ENCODE results near the gene THY1. TPM values are rescaled to one million over a fixed set of nuclear protein-coding genes. Genes with fewer than 3 reads are reported as not detected.

Gene THY1
- total RNA-seq, 2 experiments from 2014 or later, result not detected

DNA sequence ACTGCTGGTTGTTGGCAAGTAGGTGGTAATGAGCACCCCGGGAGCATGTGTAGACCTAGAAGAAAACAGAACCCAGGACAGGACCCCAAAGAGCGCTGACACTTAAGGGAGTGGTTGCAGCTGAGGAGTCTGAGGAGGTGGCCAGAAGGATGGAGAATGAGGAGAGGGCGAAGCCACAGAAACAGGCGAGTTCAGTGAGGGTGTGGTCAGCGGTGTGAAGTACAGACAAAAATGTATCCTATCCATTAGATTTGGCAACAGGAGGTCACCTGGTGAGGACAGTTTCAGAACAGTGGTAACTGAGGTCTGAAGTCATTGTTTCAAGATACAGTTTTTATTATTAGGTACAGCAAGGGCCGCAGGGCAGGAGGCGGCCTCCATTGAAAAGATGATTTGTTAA lies 8.6 kb upstream of the THY1 start:
- Mint-ChIP-seq H3K36me3 (ENCODE audit: low read depth) (no peaks in the 10 kb centered on the region), H3K4me1 (ENCODE audit: low read depth) (no peaks in the 10 kb centered on the region), H3K4me3 (no peak overlapping the region), H3K27ac (no peak overlapping the region), H3K9me3 (no peaks in the 10 kb centered on the region), H3K27me3 (peaks cover 48% of the 10 kb centered on the region)
- Histone ChIP-seq H3K4me1 (ENCODE audit: insufficient read depth, low read length) (no peaks in the 10 kb centered on the region), H3K36me3 (ENCODE audit: insufficient read depth, low read length) (no peaks in the 10 kb centered on the region), H3K4me3 (ENCODE audit: low read length) (no peak overlapping the region), H3K27ac (ENCODE audit: low read depth in 1 of 2, low read length in 2 of 2) (no peak overlapping the region), H3K9me3 (ENCODE audit: control insufficient read depth in 1 of 2, insufficient read depth in 1 of 2, low read length in 2 of 2) (no peaks in the 10 kb centered on the region), H3K27me3 (ENCODE audit: control insufficient read depth in 1 of 2, insufficient read depth in 2 of 2, low read length in 2 of 2) (peaks cover 2 to 4% of the 10 kb centered on the region in 2 experiments)
- ATAC-seq (ENCODE audit: poor library complexity) (no peak), DNase-seq (no peak)
- intact Hi-C loops (cut with DNase I, micrococcal nuclease), result no loop called here
- ChIA-PET POLR2A (no interaction called here), CTCF (no interaction called here)
- TF ChIP-seq CTCF (IDR thresholded peaks at IDR 0.05), result no peak

- Mint-ChIP-seq H3K36me3 (ENCODE audit: low read depth) (no peaks in the 10 kb centered on the region), H3K4me1 (ENCODE audit: low read depth) (peaks cover 10% of the 10 kb centered on the region), H3K27me3 (peaks cover 81% of the 10 kb centered on the region), H3K27ac (no peak overlapping the region), H3K4me3 (no peak overlapping the region), H3K9me3 (no peaks in the 10 kb centered on the region)
- TF ChIP-seq CTCF (IDR thresholded peaks at IDR 0.05), result no peak
- Histone ChIP-seq H3K27ac (ENCODE audit: low read depth in 1 of 2, low read length in 2 of 2) (no peak overlapping the region), H3K9me3 (ENCODE audit: control insufficient read depth in 1 of 2, insufficient read depth in 1 of 2, low read length in 2 of 2) (no peaks in the 10 kb centered on the region), H3K4me1 (ENCODE audit: insufficient read depth, low read length) (peaks cover 12% of the 10 kb centered on the region), H3K36me3 (ENCODE audit: insufficient read depth, low read length) (no peaks in the 10 kb centered on the region), H3K27me3 (ENCODE audit: control insufficient read depth in 1 of 2, insufficient read depth in 2 of 2, low read length in 2 of 2) (peaks cover 24 to 35% of the 10 kb centered on the region in 2 experiments), H3K4me3 (ENCODE audit: low read length) (no peak overlapping the region)
- ChIA-PET POLR2A (no interaction called here), CTCF (no interaction called here)
- ATAC-seq (ENCODE audit: poor library complexity) (no peak), DNase-seq (no peak)
- intact Hi-C loops (cut with DNase I, micrococcal nuclease), result no loop called here
Observed at GRCh38 chr11:119427279-119427678, 4.3 kb upstream of the THY1 start.

GRCh38 chr11:119426142-119426541 lies 3.2 kb upstream of the THY1 start:
- Histone ChIP-seq H3K36me3 (ENCODE audit: insufficient read depth, low read length) (no peaks in the 10 kb centered on the region), H3K9me3 (ENCODE audit: control insufficient read depth in 1 of 2, insufficient read depth in 1 of 2, low read length in 2 of 2) (no peaks in the 10 kb centered on the region), H3K27me3 (ENCODE audit: control insufficient read depth in 1 of 2, insufficient read depth in 2 of 2, low read length in 2 of 2) (peaks cover 31 to 42% of the 10 kb centered on the region in 2 experiments), H3K4me3 (ENCODE audit: low read length) (no peak overlapping the region), H3K4me1 (ENCODE audit: insufficient read depth, low read length) (peaks cover 19% of the 10 kb centered on the region), H3K27ac (ENCODE audit: low read depth in 1 of 2, low read length in 2 of 2) (no peak overlapping the region)
- Mint-ChIP-seq H3K27me3 (peaks cover 82% of the 10 kb centered on the region), H3K27ac (no peak overlapping the region), H3K4me1 (ENCODE audit: low read depth) (peaks cover 20% of the 10 kb centered on the region), H3K9me3 (no peaks in the 10 kb centered on the region), H3K36me3 (ENCODE audit: low read depth) (no peaks in the 10 kb centered on the region), H3K4me3 (no peak overlapping the region)
- no peak for TF ChIP-seq CTCF (IDR thresholded peaks at IDR 0.05)
- POLR2A ChIA-PET, result no interaction called here
- ATAC-seq (ENCODE audit: poor library complexity), result no peak
- DNase-seq, result no peak
- intact Hi-C loops (cut with DNase I, micrococcal nuclease), result no loop called here
- CTCF ChIA-PET, result no interaction called here

All from CD4-positive, alpha-beta T cell (primary cell).